Sigmoid colon (tissue), 4 donors: ENCODE data around the gene TMPRSS9.

ENCODE experiments used
- CTCF ChIP-seq, 4 experiments: fragments of 450-650 bp in 3 of 4; fragments of 200-600 bp in 1 of 4; IDR thresholded peaks; one replicate each; pipeline ENCODE4 v1.5.1; 2016 to 2019; ENCODE audit warnings: antibody characterized with exemption in 4 of 4, mild to moderate bottlenecking in 3 of 4, moderate library complexity in 2 of 4
- POLR2A ChIP-seq, 2 donors: fragments of 450-650 bp; IDR thresholded peaks; one replicate each; pipeline ENCODE4 v1.6.1; 2016; ENCODE audit warnings: antibody characterized with exemption in 2 of 2, mild to moderate bottlenecking in 2 of 2, moderate library complexity in 2 of 2
- POLR2AphosphoS5 ChIP-seq, 4 donors: sonication (generic); formaldehyde crosslinking; IDR thresholded peaks; one replicate each; pipeline ENCODE4 v1.6.1; 2017; ENCODE audit warnings: antibody characterized with exemption in 4 of 4

- TF ChIP-seq POLR2A (IDR thresholded peaks at IDR 0.05) = no peak
- TF ChIP-seq POLR2AphosphoS5 (IDR thresholded peaks at IDR 0.05) = no peak
- no peak for TF ChIP-seq CTCF (IDR thresholded peaks at IDR 0.05)
Observed at GRCh38 chr19:2374808-2375207, 14.7 kb downstream of the TMPRSS9 start.
